Calu3 (cell line): ENCODE measurements around the gene PPIA. TPM values are rescaled to one million over a fixed set of nuclear protein-coding genes. Genes with fewer than 3 reads are reported as not detected.

ENCODE experiments used
- BruUV-seq: library from RNA; stranded (reverse); fragments of 400-500 nt; replicated peaks from 2 replicates; lab custom pipeline; 2021; lab: Mats Ljungman, UMichigan
- CTCF ChIA-PET: fragments of 300-600 bp; sonication (Branson Sonifier 250); formaldehyde crosslinking; loops from one replicate; lab custom pipeline; 2022; ENCODE audit warnings: antibody characterized with exemption; lab: Charles Lee
- DNase-seq: peaks from one replicate; pipeline ENCODE4 v3.0.0; 2022
- H3K27ac Mint-ChIP-seq: one replicate; pipeline ENCODE4 v1.8.0; 2022; ENCODE audit warnings: mixed read lengths; ENCODE audit not compliant: unreplicated experiment
- H3K27me3 Mint-ChIP-seq: one replicate; pipeline ENCODE4 v1.8.0; 2022; ENCODE audit warnings: mixed read lengths; ENCODE audit not compliant: unreplicated experiment
- H3K36me3 Mint-ChIP-seq: one replicate; pipeline ENCODE4 v1.8.0; 2022; ENCODE audit warnings: mild to moderate bottlenecking, moderate library complexity, mixed read lengths; ENCODE audit not compliant: insufficient read depth, unreplicated experiment
- H3K4me1 Mint-ChIP-seq: one replicate; pipeline ENCODE4 v1.8.0; 2022; ENCODE audit warnings: mild to moderate bottlenecking, low read depth, mixed read lengths; ENCODE audit not compliant: unreplicated experiment
- H3K4me3 Mint-ChIP-seq: one replicate; pipeline ENCODE4 v1.8.0; 2022; ENCODE audit warnings: mild to moderate bottlenecking, low read depth, moderate library complexity, mixed read lengths; ENCODE audit not compliant: unreplicated experiment
- H3K9me3 Mint-ChIP-seq: one replicate; pipeline ENCODE4 v1.8.0; 2022; ENCODE audit warnings: low read depth, mixed read lengths; ENCODE audit not compliant: unreplicated experiment
- CTCF ChIP-seq: fragments of 200-600 bp; IDR thresholded peaks from one replicate; pipeline ENCODE4 v1.8.0; 2022; ENCODE audit warnings: antibody characterized with exemption; ENCODE audit not compliant: unreplicated experiment
- intact Hi-C: fragments of 100-400 bp; cut with micrococcal nuclease; formaldehyde crosslinking; loops from one replicate; pipeline ENCODE4 v1.10.0; 2022; ENCODE audit not compliant: unreplicated experiment
- total RNA-seq: library from RNA; stranded (reverse); gene quantifications from 2 replicates; pipeline ENCODE4 v1.2.3, GENCODE V29; 2022

Gene PPIA
- total RNA-seq, 1 experiment from 2014 or later, result 3,069 TPM

DNA sequence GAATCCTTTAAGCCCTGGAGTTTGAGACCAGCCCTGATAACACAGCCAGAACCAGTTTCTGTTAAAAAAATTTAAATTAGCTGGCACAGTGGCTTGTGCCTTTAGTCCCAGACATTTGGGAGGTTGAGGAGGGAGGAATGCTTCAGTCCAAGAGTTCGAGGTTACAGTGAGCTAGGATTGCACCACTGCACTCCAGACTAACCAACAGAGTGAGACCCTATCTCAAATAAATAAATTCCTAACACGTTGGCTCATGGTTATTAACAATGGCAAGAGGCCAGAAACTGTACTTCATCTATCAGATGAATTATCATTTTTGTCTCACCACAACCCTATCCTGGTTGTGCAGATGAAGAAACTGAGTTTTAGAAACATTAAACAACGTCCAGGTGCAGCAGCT, 2.1 kb upstream of the PPIA start:
- BruUV-seq, result no TSS peak
- H3K27ac Mint-ChIP-seq, result no peak overlapping the region
- peaks cover under 1% of the 10 kb centered on the region for H3K4me1 Mint-ChIP-seq
- TF ChIP-seq CTCF, result no peak
- H3K36me3 Mint-ChIP-seq, result peaks cover 40% of the 10 kb centered on the region
- peak overlapping the region; percentile 12 for H3K4me3 Mint-ChIP-seq
- no peaks in the 10 kb centered on the region for H3K9me3 Mint-ChIP-seq
- CTCF ChIA-PET, result interaction anchor here (0.5 kb wide), 1 partner anchor 126 kb away, joined by 8 read pairs; no protein-coding TSS in a partner anchor
- H3K27me3 Mint-ChIP-seq, result no peaks in the 10 kb centered on the region
- intact Hi-C loops, result no loop called here
- no peak for DNase-seq

DNA sequence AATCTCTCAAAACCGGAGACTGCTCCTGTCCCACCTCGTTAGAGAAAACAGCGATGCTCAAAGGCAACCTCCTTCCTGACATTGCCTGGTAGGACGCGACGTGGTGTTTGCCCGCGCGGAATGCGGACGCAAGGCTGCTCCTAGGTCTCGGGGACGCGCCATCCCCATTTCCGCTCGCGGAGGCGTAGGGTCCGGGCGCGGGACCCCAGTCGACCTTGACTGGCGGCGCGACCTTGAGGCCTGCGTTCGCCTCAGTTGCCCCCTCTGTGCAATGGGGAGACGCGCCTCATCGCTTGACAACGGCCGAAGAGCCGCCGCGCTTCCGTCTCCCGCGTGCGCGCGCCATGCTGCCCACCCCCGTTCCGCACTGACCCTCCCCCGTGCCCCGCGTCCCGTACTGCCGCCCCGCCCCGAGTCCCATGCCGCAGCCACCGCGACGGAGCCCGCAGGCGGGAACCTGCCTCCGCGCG, 412 bp upstream of the PPIA start:
- H3K4me3 Mint-ChIP-seq, result peak overlapping the region; percentile 83
- BruUV-seq, result TSS peak; percentile 77
- no peaks in the 10 kb centered on the region for H3K9me3 Mint-ChIP-seq
- H3K27me3 Mint-ChIP-seq, result no peaks in the 10 kb centered on the region
- DNase-seq, result no peak
- intact Hi-C loops, result loop anchor here (5.0 kb wide), 2 partner anchors 84 to 209 kb away; no protein-coding TSS in a partner anchor
- H3K36me3 Mint-ChIP-seq, result peaks cover 57% of the 10 kb centered on the region
- peaks cover 17% of the 10 kb centered on the region for H3K4me1 Mint-ChIP-seq
- CTCF ChIA-PET, result no interaction called here
- TF ChIP-seq CTCF, result no peak
- peak overlapping the region; percentile 97 for H3K27ac Mint-ChIP-seq

GRCh38 chr7:44797329-44798258, 1.1 kb downstream of the PPIA start:
- Mint-ChIP-seq H3K4me3 (peak overlapping the region; percentile 83), H3K9me3 (no peaks in the 10 kb centered on the region), H3K4me1 (peaks cover 25% of the 10 kb centered on the region), H3K36me3 (peaks cover 73% of the 10 kb centered on the region), H3K27me3 (no peaks in the 10 kb centered on the region), H3K27ac (peak overlapping the region; percentile 97)
- BruUV-seq, result TSS peak; percentile 49
- peak; percentile 95 for DNase-seq
- intact Hi-C loops, result loop anchor here (2.0 to 5.0 kb wide), 3 partner anchors 49 to 210 kb away; no protein-coding TSS in a partner anchor
- peak; percentile 70 for TF ChIP-seq CTCF
- CTCF ChIA-PET, result interaction anchor here (1.5 kb wide), 1 partner anchor 50 kb away, joined by 8 read pairs; the partner anchor contains the start of gene H2AZ2

DNA sequence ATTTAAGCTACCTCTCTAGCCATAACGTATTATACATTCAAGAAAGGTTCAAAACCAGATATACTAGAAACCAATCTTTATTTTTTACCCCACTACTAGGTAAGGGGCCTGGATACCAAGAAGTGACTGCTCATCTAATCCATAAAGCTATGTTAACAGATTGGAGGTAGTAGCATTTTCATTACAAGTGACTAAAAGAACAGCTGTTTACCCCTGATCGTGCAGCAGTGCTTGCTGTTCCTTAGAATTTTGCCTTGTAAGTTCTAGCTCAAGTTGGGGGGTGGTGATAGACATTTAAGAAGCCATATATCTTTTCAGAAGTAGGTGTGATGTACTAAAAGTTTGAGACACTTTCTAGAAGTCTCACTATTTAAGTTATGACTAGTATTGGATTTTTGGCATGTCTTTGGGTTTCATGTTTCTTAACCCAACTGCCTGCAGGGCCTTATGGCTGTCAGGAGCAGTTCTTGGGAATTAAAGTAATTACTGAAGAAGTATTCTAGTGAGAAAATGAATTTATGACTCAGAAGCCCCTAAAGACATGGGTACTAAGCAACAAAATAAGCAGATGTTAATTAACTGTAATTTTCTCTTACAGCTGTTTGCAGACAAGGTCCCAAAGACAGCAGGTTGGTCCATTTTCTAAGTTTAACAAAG, 2.3 kb downstream of the PPIA start:
- intact Hi-C loops, result loop anchor here (2.0 to 5.0 kb wide), 3 partner anchors 48 to 211 kb away; no protein-coding TSS in a partner anchor
- BruUV-seq, result no TSS peak
- CTCF ChIA-PET, result interaction anchor here (1.5 kb wide), 1 partner anchor 49 kb away, joined by 8 read pairs; the partner anchor contains the start of gene H2AZ2
- TF ChIP-seq CTCF, result no peak
- Mint-ChIP-seq H3K9me3 (no peaks in the 10 kb centered on the region), H3K27ac (peak overlapping the region; percentile 97), H3K4me3 (peak overlapping the region; percentile 83), H3K36me3 (peaks cover 84% of the 10 kb centered on the region), H3K27me3 (no peaks in the 10 kb centered on the region), H3K4me1 (peaks cover 25% of the 10 kb centered on the region)
- DNase-seq, result no peak
